NCI-H1092 treated with DMSO at 0.1 percent for 48 hours (cell line): ENCODE data around the gene DDX24.
A peak's percentile ranks its signal among the peaks of the same experiment; 100 is the strongest.

ENCODE experiments used
- DNase-seq: peaks from one replicate; lab custom pipeline; 2025; lab: John Stamatoyannopoulos, UW

DDX24 gene

GRCh38 chr14:94048691-94049624, 32.0 kb downstream of the DDX24 start:
- peak; percentile 43 for DNase-seq

- no peak for DNase-seq
Observed at GRCh38 chr14:94047581-94047980, 33.4 kb downstream of the DDX24 start.

GRCh38 chr14:94046696-94047250, 34.2 kb downstream of the DDX24 start:
- DNase-seq = no peak

GRCh38 chr14:94045563-94046345, 35.2 kb downstream of the DDX24 start:
- DNase-seq = no peak

GRCh38 chr14:94045101-94045500, 35.9 kb downstream of the DDX24 start:
- no peak for DNase-seq

GRCh38 chr14:94044476-94045091, 36.4 kb downstream of the DDX24 start:
- DNase-seq = no peak

- DNase-seq = no peak
Observed at GRCh38 chr14:94043756-94044475, 37.1 kb downstream of the DDX24 start.

DNA sequence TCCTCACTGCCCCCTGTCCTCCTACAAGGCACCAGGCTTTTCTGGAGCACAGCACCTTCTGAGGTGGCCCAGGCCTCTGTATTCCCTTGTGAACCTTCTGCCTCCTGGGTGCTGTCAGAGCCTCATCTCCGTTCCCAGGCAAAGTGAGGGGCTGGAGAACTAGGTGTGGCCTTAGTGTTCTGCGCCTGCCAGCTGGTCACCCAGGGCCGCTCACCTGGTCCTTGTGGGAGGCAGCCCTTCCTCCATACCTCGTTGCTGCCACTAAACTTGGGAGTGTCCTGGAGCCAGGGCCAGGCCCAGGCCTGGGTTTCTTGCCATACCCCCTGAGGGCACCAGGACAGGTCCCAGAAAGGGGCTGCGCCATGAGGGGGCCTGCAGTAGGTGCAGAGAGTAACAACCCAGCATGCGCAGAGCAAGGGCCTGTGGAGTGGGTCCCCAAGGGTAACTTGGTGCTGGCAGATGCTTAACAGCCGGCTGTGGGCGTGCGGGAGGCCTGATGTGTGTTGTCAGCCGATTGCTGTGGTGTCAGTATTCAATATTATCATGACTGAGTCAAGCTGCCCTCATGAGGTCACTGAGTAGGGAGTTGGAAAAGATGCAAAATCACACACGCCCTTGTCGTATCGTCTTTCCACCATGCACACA, 37.8 kb downstream of the DDX24 start:
- DNase-seq = no peak

GRCh38 chr14:94042433-94043091, 38.4 kb downstream of the DDX24 start:
- no peak for DNase-seq

- no peak for DNase-seq
Observed at GRCh38 chr14:94041551-94042346, 39.3 kb downstream of the DDX24 start.

- DNase-seq = no peak
Observed at GRCh38 chr14:94040796-94041195, 40.2 kb downstream of the DDX24 start.

- no peak for DNase-seq
Observed at GRCh38 chr14:94040247-94040646, 40.8 kb downstream of the DDX24 start.

GRCh38 chr14:94038921-94039629, 41.9 kb downstream of the DDX24 start:
- DNase-seq = no peak

DNA sequence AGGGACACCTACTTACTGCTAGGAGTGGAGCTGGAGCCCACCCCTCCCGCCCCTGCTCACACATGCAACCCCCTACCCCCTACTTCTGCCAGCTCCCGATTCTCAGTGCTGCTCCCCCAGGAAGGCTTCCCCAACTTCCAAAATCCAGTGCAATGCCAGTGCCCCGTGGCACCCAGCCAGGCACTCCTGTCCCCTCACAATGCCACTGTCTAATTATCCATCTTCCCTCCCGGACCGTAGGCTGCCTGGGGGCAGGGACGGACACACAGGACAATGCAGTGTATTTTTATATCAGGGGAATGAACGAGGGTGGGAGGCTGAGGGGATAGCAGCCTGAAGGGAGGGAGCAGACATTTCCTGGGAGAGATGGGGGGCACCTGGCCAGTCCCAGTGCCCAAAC, 42.5 kb downstream of the DDX24 start:
- no peak for DNase-seq

DNA sequence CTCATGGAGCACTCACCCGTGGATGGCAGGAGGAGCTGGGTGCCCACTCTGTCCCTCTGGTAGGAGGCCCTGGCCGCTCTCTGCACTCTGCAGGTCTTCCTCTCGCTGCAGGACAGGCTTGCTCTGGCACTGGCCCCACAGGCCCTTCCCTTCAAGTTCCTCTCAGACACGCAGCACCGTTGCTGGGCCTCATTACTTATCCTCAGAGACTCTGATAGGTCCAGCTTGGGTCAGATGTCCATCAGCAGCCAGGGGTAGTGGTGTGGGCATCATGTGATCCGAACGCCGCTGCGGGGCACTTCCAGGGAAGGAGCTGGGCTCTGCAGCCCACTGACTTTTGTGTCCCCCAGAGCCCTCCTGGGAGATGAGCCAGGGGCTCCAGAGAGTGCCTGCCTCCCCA, 43.0 kb downstream of the DDX24 start:
- DNase-seq = no peak

GRCh38 chr14:94036313-94037167, 44.5 kb downstream of the DDX24 start:
- DNase-seq = peak; percentile 7

- DNase-seq = no peak
Observed at GRCh38 chr14:94034886-94035285, 46.1 kb downstream of the DDX24 start.

DNA sequence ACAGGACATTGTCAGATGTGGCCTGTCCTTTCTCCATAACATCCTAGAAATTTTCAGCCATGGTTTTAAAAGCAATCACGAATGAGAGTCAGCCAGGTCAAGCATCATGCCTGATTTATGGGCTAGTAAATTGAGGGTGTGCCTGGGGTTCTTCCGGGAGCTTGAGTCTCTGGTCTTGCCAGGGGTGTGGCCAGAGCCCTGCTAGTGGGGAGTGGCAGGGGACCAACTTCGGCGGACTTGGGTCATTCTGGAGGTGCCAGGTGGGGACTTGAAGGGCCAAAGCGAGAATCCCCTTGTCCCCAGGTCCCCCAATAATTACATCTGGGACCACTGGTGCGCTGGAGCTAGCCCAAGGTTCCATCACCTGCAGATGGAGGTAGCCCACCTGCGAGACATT, 49.1 kb downstream of the DDX24 start:
- no peak for DNase-seq
